HEK293 (cell line): ENCODE results near the gene GZMH.
"Not testable (repeated sequence)": the region's sequence is repeated elsewhere in the genome, so short reads cannot be mapped to it uniquely, and the experiment has no call there.

Source experiments
- CTCF ChIA-PET: fragments of 350-600 bp; formaldehyde crosslinking; extraction: SDS; loops from one replicate; lab custom pipeline; 2021; ENCODE audit warnings: antibody characterized with exemption; lab: Yijun Ruan, JAX
- POLR2A ChIA-PET: fragments of 300-600 bp; formaldehyde crosslinking; extraction: SDS; loops from one replicate; lab custom pipeline; 2020; ENCODE audit warnings: antibody characterized with exemption, inconsistent platforms; lab: Yijun Ruan, JAX
- H3K27ac ChIP-seq: fragments of 200-500 bp; sonication (Bioruptor generic); 2 replicates; pipeline ENCODE4 v1.5.1; 2014; ENCODE audit warnings: low read depth, low read length, control low read depth, inconsistent platforms; ENCODE audit errors: extremely low read depth
- H3K36me3 ChIP-seq, 2 experiments: fragments of 200-500 bp in 1 of 2; sonication (Bioruptor generic) in 1 of 2; 1 replicate in 1 of 2; 2 replicates in 1 of 2; pipeline ENCODE4 v1.5.1; 2014 to 2017; ENCODE audit warnings: inconsistent platforms in 2 of 2, low read length in 2 of 2; ENCODE audit not compliant: control insufficient read depth in 2 of 2, insufficient read depth in 1 of 2
- H3K4me1 ChIP-seq: fragments of 200-500 bp; sonication (Bioruptor generic); 2 replicates; pipeline ENCODE4 v1.5.1; 2014; ENCODE audit warnings: mild to moderate bottlenecking, low read length, inconsistent platforms; ENCODE audit not compliant: control insufficient read depth, insufficient read depth
- H3K4me3 ChIP-seq: 2 replicates; pipeline ENCODE4 v1.5.1; 2011; ENCODE audit warnings: low read depth, mild to moderate bottlenecking, control low read depth, low read length, moderate library complexity
- H3K9me3 ChIP-seq: fragments of 200-500 bp; sonication (Bioruptor generic); 2 replicates; pipeline ENCODE4 v1.5.1; 2014; ENCODE audit warnings: low read depth, low read length, inconsistent platforms; ENCODE audit not compliant: control insufficient read depth, insufficient read depth
- GLI2 ChIP-seq: fragments of 450-650 bp; formaldehyde crosslinking; IDR thresholded peaks from 2 replicates; pipeline ENCODE4; 2017; ENCODE audit warnings: missing biosample characterization, missing genetic modification characterization, low read depth, borderline replicate concordance
- HOXA7 ChIP-seq: sonication (generic); formaldehyde crosslinking; IDR thresholded peaks from 2 replicates; pipeline ENCODE4 v1.8.1; 2022; ENCODE audit warnings: missing genetic modification reagents, borderline replicate concordance
- KLF1 ChIP-seq: fragments of 450-650 bp; formaldehyde crosslinking; IDR thresholded peaks from 2 replicates; pipeline ENCODE4 v1.5.1; 2016; ENCODE audit warnings: missing biosample characterization, missing genetic modification characterization
- SCRT2 ChIP-seq: fragments of 450-650 bp; formaldehyde crosslinking; IDR thresholded peaks from 2 replicates; pipeline ENCODE4 v1.5.1; 2016; ENCODE audit warnings: missing biosample characterization, missing genetic modification characterization
- ZNF2 ChIP-seq: fragments of 450-650 bp; formaldehyde crosslinking; IDR thresholded peaks from 2 replicates; pipeline ENCODE4 v1.5.1; 2016; ENCODE audit warnings: missing biosample characterization, missing genetic modification characterization
- ZNF202 ChIP-seq: fragments of 450-650 bp; formaldehyde crosslinking; IDR thresholded peaks from 2 replicates; pipeline ENCODE4 v1.5.1; 2016; ENCODE audit warnings: missing biosample characterization, missing genetic modification characterization, borderline replicate concordance
- ZNF223 ChIP-seq: fragments of 450-650 bp; formaldehyde crosslinking; IDR thresholded peaks from 2 replicates; pipeline ENCODE4 v1.5.1; 2016; ENCODE audit warnings: missing biosample characterization, missing genetic modification characterization
- ZNF274 ChIP-seq, 2 experiments: fragments of 200-500 bp in 1 of 2; fragments of 450-650 bp in 1 of 2; sonication (Bioruptor generic) in 1 of 2; formaldehyde crosslinking in 1 of 2; IDR thresholded peaks; 2 replicates each; pipeline versions ENCODE4 v1.5.1 to v1.6.1; 2014 to 2016; ENCODE audit warnings: borderline replicate concordance in 1 of 2, inconsistent platforms in 1 of 2, low read length in 1 of 2, missing biosample characterization in 1 of 2, missing genetic modification characterization in 1 of 2
- ZNF398 ChIP-seq: fragments of 450-650 bp; formaldehyde crosslinking; IDR thresholded peaks from 2 replicates; pipeline ENCODE4 v1.5.1; 2017; ENCODE audit warnings: missing biosample characterization, missing genetic modification characterization
- ZNF677 ChIP-seq: fragments of 450-650 bp; IDR thresholded peaks from 2 replicates; pipeline ENCODE4 v1.5.0; 2018; ENCODE audit warnings: missing biosample characterization, mild to moderate bottlenecking, missing genetic modification characterization, moderate library complexity

The GZMH gene

DNA sequence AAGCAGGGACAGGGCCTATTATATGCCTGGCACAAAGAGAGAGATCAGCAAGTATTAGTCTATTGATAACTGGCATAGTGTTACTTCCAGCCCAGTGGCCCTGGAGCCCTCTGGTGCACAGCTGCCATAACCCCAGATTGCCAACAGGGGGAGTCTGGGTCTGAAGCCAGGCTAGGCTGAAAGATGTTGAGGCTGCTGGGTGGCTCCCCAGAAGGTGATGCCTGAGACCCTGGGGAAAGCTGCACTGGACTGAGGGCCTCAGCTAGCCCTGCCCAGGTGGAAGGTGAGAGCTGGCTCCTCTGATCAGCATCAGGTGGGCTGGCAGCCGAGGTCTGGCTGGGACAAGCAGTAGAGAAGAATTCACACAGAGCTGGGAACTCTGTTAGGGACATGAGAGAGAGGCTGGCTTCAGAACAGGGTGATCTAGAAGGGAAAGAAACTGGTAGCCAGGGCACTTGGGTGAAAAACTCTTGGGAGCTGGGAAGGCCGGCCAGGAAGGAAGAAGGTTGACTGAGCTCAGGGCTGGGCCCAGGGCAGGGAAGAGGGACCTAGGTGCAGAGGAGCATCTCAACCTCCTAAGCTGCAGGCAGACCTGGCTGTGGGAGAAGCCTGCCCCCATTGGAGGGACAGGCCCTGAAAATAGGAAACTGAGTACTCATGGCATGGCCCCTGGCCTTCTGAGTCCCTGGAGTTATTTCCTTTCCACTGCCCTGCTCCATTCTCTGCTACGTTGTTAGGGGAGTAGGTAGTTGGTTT, 3.9 kb downstream of the GZMH start:
- CTCF ChIA-PET: interaction anchor here (0.6 to 2.1 kb wide), 12 partner anchors 10 to 613 kb away, joined by 3 to 7 read pairs (median 4); no protein-coding TSS in a partner anchor
- no peak overlapping the region for H3K4me3 ChIP-seq
- H3K4me1 ChIP-seq: no peaks in the 10 kb centered on the region
- no peak for TF ChIP-seq ZNF274 (IDR thresholded peaks at IDR 0.05; ENCODE audit: low read length)
- TF ChIP-seq ZNF274 (tag by site-specific recombination; IDR thresholded peaks at IDR 0.05; ENCODE audit: borderline replicate concordance): no peak
- TF ChIP-seq KLF1 (tag by site-specific recombination): no peak
- H3K27ac ChIP-seq: no peak overlapping the region
- H3K36me3 ChIP-seq: no peaks in the 10 kb centered on the region
- H3K9me3 ChIP-seq: no peaks in the 10 kb centered on the region
- POLR2A ChIA-PET: no interaction called here

GRCh38 chr14:24597403-24597802, 12.1 kb downstream of the GZMH start:
- CTCF ChIA-PET: no interaction called here

GRCh38 chr14:24595073-24595808, 14.2 kb downstream of the GZMH start:
- TF ChIP-seq ZNF202 (tag by site-specific recombination) (no peak), ZNF398 (tag by site-specific recombination) (0 out of 2 replicates have a peak, but pooled peaks have one; percentile 28), ZNF223 (tag by site-specific recombination) (no peak), GLI2 (tag by site-specific recombination) (no peak), ZNF2 (no peak)
- no peaks in the 10 kb centered on the region for H3K9me3 ChIP-seq
- ChIA-PET CTCF (no interaction called here), POLR2A (no interaction called here)
- no peaks in the 10 kb centered on the region for H3K36me3 ChIP-seq
- H3K4me3 ChIP-seq: no peak overlapping the region
- no peaks in the 10 kb centered on the region for H3K4me1 ChIP-seq
- no peak overlapping the region for H3K27ac ChIP-seq

More at GRCh38 chr14:24597403-24597802, 12.1 kb downstream of the GZMH start:
- TF ChIP-seq HOXA7 (CRISPR knock-in tag) (no peak), ZNF677 (tag by site-specific recombination) (no peak)
- Histone ChIP-seq H3K9me3 (no peaks in the 10 kb centered on the region), H3K36me3 (no peaks in the 10 kb centered on the region), H3K27ac (no peak overlapping the region), H3K4me3 (no peak overlapping the region), H3K4me1 (no peaks in the 10 kb centered on the region)
- POLR2A ChIA-PET: no interaction called here

GRCh38 chr14:24591004-24591403, 18.5 kb downstream of the GZMH start:
- H3K4me3 ChIP-seq, POLR2A ChIA-PET, H3K27ac ChIP-seq, H3K4me1 ChIP-seq, H3K36me3 ChIP-seq, CTCF ChIA-PET, H3K9me3 ChIP-seq: not testable (repeated sequence)

- TF ChIP-seq SCRT2 (tag by site-specific recombination): peak; percentile 51
- TF ChIP-seq, all 188 proteins: peak for 1; not testable (repeated sequence) for 187
- CTCF ChIA-PET, H3K4me1 ChIP-seq, H3K27ac ChIP-seq, H3K4me3 ChIP-seq, H3K36me3 ChIP-seq, POLR2A ChIA-PET, H3K9me3 ChIP-seq: not testable (repeated sequence)
Measured at GRCh38 chr14:24584402-24584801, 25.1 kb downstream of the GZMH start.
